Measurements from ENCODE around the gene AGBL1.
A peak's percentile ranks its signal among the peaks of the same experiment; 100 is the strongest.

AGBL1 gene

GRCh38 chr15:86894269-86894668 is 814.6 kb downstream of the AGBL1 start:
- DNase-seq, result no peak

GRCh38 chr15:86903642-86904421 is 824.2 kb downstream of the AGBL1 start:
- no peak for DNase-seq

GRCh38 chr15:86905625-86906256 is 826.1 kb downstream of the AGBL1 start:
- DNase-seq, result peak; percentile 62

DNA sequence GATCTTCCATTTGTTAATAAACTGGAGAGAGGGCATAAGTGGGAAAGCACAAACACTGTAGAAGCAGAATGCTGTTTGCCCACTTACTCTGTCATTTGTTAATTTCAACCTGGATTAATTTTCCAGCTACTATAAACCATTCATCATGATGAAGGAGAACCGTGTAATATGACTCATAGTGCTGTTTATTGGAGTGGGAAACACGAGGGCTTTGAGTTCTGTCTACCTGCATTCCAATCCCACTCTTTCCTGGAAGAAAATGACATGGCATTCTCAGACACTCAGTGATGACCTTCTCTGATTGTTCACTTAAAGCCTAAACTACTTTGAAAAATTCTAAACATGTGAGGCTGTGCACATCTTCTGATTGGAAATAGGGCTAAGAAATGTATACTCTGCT is 826.7 kb downstream of the AGBL1 start:
- DNase-seq, result peak; percentile 46

GRCh38 chr15:86911022-86911421 is 831.4 kb downstream of the AGBL1 start:
- DNase-seq, result no peak

GRCh38 chr15:86912661-86913060 is 833.0 kb downstream of the AGBL1 start:
- DNase-seq, result no peak

- peak; percentile 59 for DNase-seq
These were observed 836.2 kb downstream of the AGBL1 start for GRCh38 chr15:86915811-86916331.

DNA sequence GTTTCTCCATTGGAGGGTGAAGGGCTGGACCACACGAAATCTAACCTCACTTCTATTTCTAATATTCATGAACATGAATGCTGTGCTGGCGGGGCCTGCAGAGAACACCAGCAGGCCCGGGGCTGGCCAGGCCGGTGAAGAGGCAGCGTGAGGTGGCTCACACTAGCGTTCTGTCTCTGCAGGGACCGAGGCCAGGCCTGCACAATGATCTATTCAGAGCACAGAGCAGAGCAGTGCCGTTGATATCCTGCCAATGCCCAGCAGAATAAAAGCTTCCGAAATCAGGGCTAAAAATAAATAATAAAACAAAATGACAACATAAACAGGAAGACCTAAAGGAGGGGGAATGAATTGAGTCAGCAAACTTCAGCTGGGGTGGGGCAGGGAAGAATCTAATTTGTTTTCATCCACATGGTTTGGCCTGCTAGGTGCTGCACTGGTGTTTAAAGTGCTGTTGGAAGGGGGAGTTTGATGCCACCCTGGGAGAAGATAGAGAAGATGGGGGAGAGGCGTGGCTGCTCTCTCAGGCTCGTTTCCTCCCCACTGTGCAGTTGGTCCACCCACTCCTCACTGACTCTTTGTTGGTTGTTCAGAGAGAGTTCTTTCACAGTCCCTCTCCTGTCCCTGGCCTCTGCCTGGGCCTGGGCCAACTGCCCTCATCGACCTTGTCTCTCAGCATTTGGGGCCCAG is 837.1 kb downstream of the AGBL1 start:
- no peak for DNase-seq

- DNase-seq, result no peak
These were observed 837.6 kb downstream of the AGBL1 start for GRCh38 chr15:86917361-86917671.

DNA sequence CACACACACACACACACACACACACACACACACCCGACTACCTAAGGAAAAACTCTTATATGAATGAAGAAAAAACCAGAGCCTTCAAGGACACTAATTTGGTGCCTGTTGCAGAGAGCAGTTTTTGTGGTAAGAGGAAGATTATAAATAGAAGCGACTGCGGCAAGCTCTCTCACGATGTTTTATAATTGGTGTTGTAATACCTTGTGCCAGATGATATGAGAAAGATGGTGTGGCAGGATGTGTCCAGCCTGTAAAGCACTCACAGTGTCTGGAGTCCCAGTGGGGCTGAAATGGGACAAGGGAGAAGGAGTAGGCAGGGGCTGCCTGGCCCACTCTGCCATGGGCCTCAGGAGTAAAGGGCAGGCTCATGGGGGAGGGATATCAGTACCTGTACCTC is 839.9 kb downstream of the AGBL1 start:
- no peak for DNase-seq

DNA sequence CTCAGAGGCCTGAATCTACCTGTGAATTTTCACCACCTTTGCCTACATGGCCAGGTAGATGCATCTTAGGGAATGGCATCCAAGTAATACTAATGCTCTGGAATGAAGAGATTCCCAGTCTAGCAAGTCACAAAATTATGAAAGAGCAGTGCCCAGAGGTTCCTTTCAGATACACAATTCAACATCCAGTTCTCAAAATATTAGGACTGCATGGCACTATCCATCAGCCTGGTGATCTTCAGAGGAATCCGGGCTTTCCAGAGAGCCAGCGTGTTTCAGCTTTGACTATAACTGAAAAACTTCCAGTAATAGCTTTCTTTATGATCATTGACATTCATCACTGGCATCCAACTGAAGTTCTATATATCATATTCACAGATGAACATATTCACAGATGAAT is 849.8 kb downstream of the AGBL1 start:
- no peak for DNase-seq

- DNase-seq, result no peak
These were observed 852.8 kb downstream of the AGBL1 start for GRCh38 chr15:86932456-86932855.

DNA sequence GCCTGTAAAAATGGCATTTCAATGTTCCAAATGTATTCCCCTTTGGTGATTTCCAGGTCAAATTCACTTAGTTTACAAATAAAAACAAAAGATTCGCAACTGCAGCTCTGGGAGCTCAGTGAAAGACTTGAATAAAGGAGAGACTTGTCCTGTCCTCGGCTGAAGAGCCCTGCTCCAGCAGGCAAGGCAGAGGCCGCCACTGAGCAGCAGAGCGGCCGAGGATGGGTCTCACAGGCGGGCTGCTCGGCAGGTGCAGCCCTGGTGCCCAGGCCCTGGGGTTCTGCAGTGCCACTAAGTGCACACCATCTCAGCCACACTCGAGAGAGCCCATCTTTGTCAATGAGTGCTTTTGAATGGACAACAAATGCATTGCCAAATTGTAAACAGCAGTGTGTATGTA is 856.2 kb downstream of the AGBL1 start:
- DNase-seq, result no peak

DNA sequence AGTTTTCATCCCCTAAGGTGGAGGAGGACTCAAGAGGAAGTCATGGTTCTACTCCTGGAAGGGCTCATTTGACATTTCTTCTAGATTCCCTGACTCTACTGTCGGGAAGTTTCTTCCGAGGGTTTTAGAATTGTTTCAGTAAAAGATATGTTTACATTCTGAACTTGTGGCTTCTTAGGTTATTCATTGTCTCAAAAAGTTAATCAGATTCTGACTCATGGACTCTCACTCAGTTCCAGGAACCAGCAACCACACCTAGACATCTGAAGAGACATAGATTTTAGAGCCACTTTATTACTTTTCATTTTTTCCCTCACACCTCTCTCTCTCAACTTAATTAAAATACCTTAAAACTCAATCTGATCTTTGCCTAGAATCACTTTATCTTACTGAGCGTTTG is 862.6 kb downstream of the AGBL1 start:
- DNase-seq, result no peak

DNA sequence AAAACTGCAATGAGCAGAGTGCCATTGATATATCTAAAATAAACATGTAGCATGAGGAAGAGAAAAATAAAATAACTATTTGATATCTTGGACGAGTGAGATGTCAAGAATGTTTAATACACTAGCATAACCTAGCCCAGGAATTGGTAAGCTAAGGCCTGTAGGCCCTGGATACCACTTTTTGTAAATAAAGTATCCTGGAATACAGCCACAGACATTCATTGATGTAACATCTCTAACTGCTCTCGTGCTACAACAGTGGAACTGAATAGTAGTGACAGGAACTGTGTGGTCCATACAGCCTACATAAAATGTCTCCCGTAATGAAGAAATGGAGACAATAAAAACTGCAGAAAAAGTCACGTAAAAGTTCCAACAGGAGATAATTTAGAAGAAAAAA is 869.0 kb downstream of the AGBL1 start:
- DNase-seq, result no peak

GRCh38 chr15:86959254-86959653 is 879.6 kb downstream of the AGBL1 start:
- DNase-seq, result no peak

- DNase-seq, result no peak
These were observed 882.0 kb downstream of the AGBL1 start for GRCh38 chr15:86961669-86962068.

DNA sequence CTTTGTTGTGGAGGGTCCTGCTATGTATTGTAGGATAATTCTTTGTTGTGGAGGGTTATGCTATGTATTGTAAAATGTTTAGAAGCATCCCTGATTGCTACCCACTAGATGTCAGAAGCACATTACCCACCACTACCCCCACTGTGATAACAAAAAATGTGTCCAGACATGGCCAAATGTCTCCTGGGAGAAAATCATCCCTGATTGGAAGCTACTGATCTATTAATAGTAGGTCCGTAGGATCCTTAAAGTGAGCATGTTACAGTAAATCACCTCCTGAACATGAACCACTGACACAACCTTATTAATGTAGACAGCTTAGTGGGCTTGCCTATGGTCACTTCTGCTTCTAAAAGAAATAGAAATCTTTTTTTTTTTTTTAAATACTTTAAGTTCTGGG is 884.6 kb downstream of the AGBL1 start:
- DNase-seq, result no peak

DNA sequence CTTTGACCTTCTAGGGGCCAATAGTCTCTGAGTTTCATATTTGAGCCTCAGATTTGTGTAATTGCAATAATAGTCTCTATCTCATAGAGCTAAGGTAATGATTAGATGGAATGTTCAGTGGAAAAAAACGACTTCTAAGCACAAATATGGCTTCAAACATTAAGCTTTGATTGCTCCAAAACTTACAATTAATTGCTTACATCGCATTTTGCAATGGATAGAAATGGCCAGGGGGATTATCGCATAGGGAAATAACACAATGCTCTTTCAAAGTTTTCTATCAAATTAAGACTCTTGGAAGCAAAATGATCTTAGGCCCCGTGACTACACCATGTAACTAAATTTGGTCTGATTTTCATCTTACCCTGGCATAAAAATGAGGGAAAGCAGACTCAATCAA is 888.6 kb downstream of the AGBL1 start:
- no peak for DNase-seq

- DNase-seq, result no peak
These were observed 889.7 kb downstream of the AGBL1 start for GRCh38 chr15:86969364-86969763.

DNA sequence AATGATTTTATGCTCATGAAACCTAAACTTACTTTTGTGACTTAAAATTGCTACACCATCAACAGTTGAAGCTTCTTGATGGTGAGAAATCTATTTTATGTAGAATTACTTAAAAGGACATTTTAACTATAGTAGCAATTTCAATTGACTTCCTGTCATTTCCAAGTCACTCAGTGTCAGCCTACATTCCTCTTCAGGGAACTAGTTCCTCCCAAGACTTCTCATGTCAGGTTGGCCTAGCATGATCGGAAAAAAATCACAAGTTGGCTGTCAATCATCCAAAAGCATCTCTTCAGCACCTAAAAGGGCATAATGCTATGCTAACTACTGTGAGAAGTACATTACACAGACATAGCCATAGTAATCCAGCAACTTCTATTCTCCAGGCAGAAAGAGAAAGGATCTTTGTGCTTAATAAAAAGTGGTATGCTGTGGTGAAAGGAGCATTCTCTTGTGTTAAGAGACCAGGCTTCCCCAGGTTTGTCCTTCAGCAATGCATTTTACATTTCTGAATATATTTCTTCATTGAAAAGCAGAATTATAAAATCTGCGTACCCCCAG is 893.7 kb downstream of the AGBL1 start:
- no peak for DNase-seq

- DNase-seq, result no peak
These were observed 908.4 kb downstream of the AGBL1 start for GRCh38 chr15:86988033-86988432.

GRCh38 chr15:87021751-87022150 is 942.1 kb downstream of the AGBL1 start:
- no peak for DNase-seq

Measured in NCI-H1417 treated with DMSO at 0.1 percent for 48 hours (cell line).